Dendritic cell treated with granulocyte-macrophage colony-stimulating factor and Interleukin-4, amounts not matched to agents 40 ng/mL and 50 ng/mL, for 4 days (primary cell): Measurements from ENCODE around the gene SLC30A9.

Experiments
- H3K27ac Mint-ChIP-seq: one replicate; pipeline ENCODE4 v1.8.0; 2022; ENCODE audit warnings: mild to moderate bottlenecking, mixed read lengths
- H3K27me3 Mint-ChIP-seq: one replicate; pipeline ENCODE4 v1.8.0; 2022; ENCODE audit warnings: mild to moderate bottlenecking, mixed read lengths
- H3K36me3 Mint-ChIP-seq: one replicate; pipeline ENCODE4 v1.8.0; 2022; ENCODE audit warnings: low read depth, mixed read lengths
- H3K4me1 Mint-ChIP-seq: one replicate; pipeline ENCODE4 v1.8.0; 2022; ENCODE audit warnings: low read depth, mixed read lengths
- H3K4me3 Mint-ChIP-seq: one replicate; pipeline ENCODE4 v1.8.0; 2022; ENCODE audit warnings: mild to moderate bottlenecking, moderate library complexity, mixed read lengths
- H3K9me3 Mint-ChIP-seq: one replicate; pipeline ENCODE4 v1.8.0; 2022; ENCODE audit warnings: mixed read lengths
- intact Hi-C: fragments of 100-400 bp; cut with micrococcal nuclease; formaldehyde crosslinking; loops from one replicate; pipeline ENCODE4 v1.15.0; 2022

Gene SLC30A9

GRCh38 chr4:42066402-42066801 lies 76.1 kb downstream of the SLC30A9 start:
- Mint-ChIP-seq H3K27ac (no peak overlapping the region), H3K4me3 (no peak overlapping the region), H3K27me3 (no peaks in the 10 kb centered on the region), H3K4me1 (no peaks in the 10 kb centered on the region), H3K9me3 (no peaks in the 10 kb centered on the region), H3K36me3 (peaks cover 55% of the 10 kb centered on the region)
- intact Hi-C loops: no loop called here

GRCh38 chr4:42067264-42067663 lies 76.9 kb downstream of the SLC30A9 start:
- H3K27me3 Mint-ChIP-seq: no peaks in the 10 kb centered on the region
- H3K36me3 Mint-ChIP-seq: peaks cover 58% of the 10 kb centered on the region
- no peaks in the 10 kb centered on the region for H3K9me3 Mint-ChIP-seq
- intact Hi-C loops: no loop called here
- no peaks in the 10 kb centered on the region for H3K4me1 Mint-ChIP-seq
- H3K4me3 Mint-ChIP-seq: no peak overlapping the region
- no peak overlapping the region for H3K27ac Mint-ChIP-seq

GRCh38 chr4:42070463-42070862 lies 80.1 kb downstream of the SLC30A9 start:
- no peaks in the 10 kb centered on the region for H3K4me1 Mint-ChIP-seq
- H3K36me3 Mint-ChIP-seq: peaks cover 48% of the 10 kb centered on the region
- H3K4me3 Mint-ChIP-seq: no peak overlapping the region
- intact Hi-C loops: no loop called here
- H3K27me3 Mint-ChIP-seq: no peaks in the 10 kb centered on the region
- H3K27ac Mint-ChIP-seq: no peak overlapping the region
- H3K9me3 Mint-ChIP-seq: no peaks in the 10 kb centered on the region

- H3K27ac Mint-ChIP-seq: no peak overlapping the region
- H3K9me3 Mint-ChIP-seq: no peaks in the 10 kb centered on the region
- peaks cover 47% of the 10 kb centered on the region for H3K36me3 Mint-ChIP-seq
- intact Hi-C loops: no loop called here
- H3K4me3 Mint-ChIP-seq: no peak overlapping the region
- no peaks in the 10 kb centered on the region for H3K27me3 Mint-ChIP-seq
- no peaks in the 10 kb centered on the region for H3K4me1 Mint-ChIP-seq
These were observed 84.0 kb downstream of the SLC30A9 start for GRCh38 chr4:42074294-42074693.

GRCh38 chr4:42078184-42078801 lies 88.0 kb downstream of the SLC30A9 start:
- H3K4me1 Mint-ChIP-seq: no peaks in the 10 kb centered on the region
- no peak overlapping the region for H3K27ac Mint-ChIP-seq
- intact Hi-C loops: no loop called here
- H3K36me3 Mint-ChIP-seq: peaks cover 31% of the 10 kb centered on the region
- H3K4me3 Mint-ChIP-seq: no peak overlapping the region
- no peaks in the 10 kb centered on the region for H3K9me3 Mint-ChIP-seq
- no peaks in the 10 kb centered on the region for H3K27me3 Mint-ChIP-seq

- H3K9me3 Mint-ChIP-seq: no peaks in the 10 kb centered on the region
- H3K36me3 Mint-ChIP-seq: peaks cover 40% of the 10 kb centered on the region
- H3K27ac Mint-ChIP-seq: no peak overlapping the region
- no peaks in the 10 kb centered on the region for H3K27me3 Mint-ChIP-seq
- no peaks in the 10 kb centered on the region for H3K4me1 Mint-ChIP-seq
- intact Hi-C loops: no loop called here
- H3K4me3 Mint-ChIP-seq: no peak overlapping the region
These were observed 90.0 kb downstream of the SLC30A9 start for GRCh38 chr4:42080306-42080705.

- intact Hi-C loops: no loop called here
- Mint-ChIP-seq H3K4me1 (peaks cover 5% of the 10 kb centered on the region), H3K4me3 (no peak overlapping the region), H3K27me3 (no peaks in the 10 kb centered on the region), H3K27ac (no peak overlapping the region), H3K9me3 (no peaks in the 10 kb centered on the region), H3K36me3 (peaks cover 52% of the 10 kb centered on the region)
These were observed 93.5 kb downstream of the SLC30A9 start for GRCh38 chr4:42083816-42084215.

- Mint-ChIP-seq H3K27me3 (no peaks in the 10 kb centered on the region), H3K4me1 (peaks cover 5% of the 10 kb centered on the region), H3K9me3 (no peaks in the 10 kb centered on the region), H3K36me3 (peaks cover 51% of the 10 kb centered on the region), H3K4me3 (no peak overlapping the region), H3K27ac (no peak overlapping the region)
- intact Hi-C loops: no loop called here
These were observed 98.1 kb downstream of the SLC30A9 start for GRCh38 chr4:42088386-42088785.

GRCh38 chr4:42101446-42101975 lies 111.2 kb downstream of the SLC30A9 start:
- H3K4me3 Mint-ChIP-seq: no peak overlapping the region
- H3K4me1 Mint-ChIP-seq: no peaks in the 10 kb centered on the region
- intact Hi-C loops: no loop called here
- H3K9me3 Mint-ChIP-seq: peaks cover 7% of the 10 kb centered on the region
- H3K36me3 Mint-ChIP-seq: no peaks in the 10 kb centered on the region
- H3K27ac Mint-ChIP-seq: no peak overlapping the region
- no peaks in the 10 kb centered on the region for H3K27me3 Mint-ChIP-seq

- intact Hi-C loops: no loop called here
- H3K4me3 Mint-ChIP-seq: no peak overlapping the region
- no peak overlapping the region for H3K27ac Mint-ChIP-seq
- no peaks in the 10 kb centered on the region for H3K36me3 Mint-ChIP-seq
- H3K27me3 Mint-ChIP-seq: no peaks in the 10 kb centered on the region
- H3K4me1 Mint-ChIP-seq: no peaks in the 10 kb centered on the region
- H3K9me3 Mint-ChIP-seq: peaks cover 7% of the 10 kb centered on the region
These were observed 114.2 kb downstream of the SLC30A9 start for GRCh38 chr4:42104521-42104920.

GRCh38 chr4:42112846-42113245 lies 122.5 kb downstream of the SLC30A9 start:
- no peak overlapping the region for H3K4me3 Mint-ChIP-seq
- no peaks in the 10 kb centered on the region for H3K27me3 Mint-ChIP-seq
- intact Hi-C loops: no loop called here
- H3K9me3 Mint-ChIP-seq: no peaks in the 10 kb centered on the region
- no peaks in the 10 kb centered on the region for H3K4me1 Mint-ChIP-seq
- no peak overlapping the region for H3K27ac Mint-ChIP-seq
- H3K36me3 Mint-ChIP-seq: no peaks in the 10 kb centered on the region

- H3K4me3 Mint-ChIP-seq: no peak overlapping the region
- no peaks in the 10 kb centered on the region for H3K4me1 Mint-ChIP-seq
- intact Hi-C loops: no loop called here
- H3K27me3 Mint-ChIP-seq: no peaks in the 10 kb centered on the region
- no peak overlapping the region for H3K27ac Mint-ChIP-seq
- no peaks in the 10 kb centered on the region for H3K36me3 Mint-ChIP-seq
- no peaks in the 10 kb centered on the region for H3K9me3 Mint-ChIP-seq
These were observed 129.6 kb downstream of the SLC30A9 start for GRCh38 chr4:42119886-42120285.

GRCh38 chr4:42122237-42122636 lies 131.9 kb downstream of the SLC30A9 start:
- no peaks in the 10 kb centered on the region for H3K9me3 Mint-ChIP-seq
- H3K36me3 Mint-ChIP-seq: no peaks in the 10 kb centered on the region
- no peaks in the 10 kb centered on the region for H3K27me3 Mint-ChIP-seq
- no peak overlapping the region for H3K4me3 Mint-ChIP-seq
- H3K4me1 Mint-ChIP-seq: no peaks in the 10 kb centered on the region
- no peak overlapping the region for H3K27ac Mint-ChIP-seq
- intact Hi-C loops: no loop called here

GRCh38 chr4:42123071-42123644 lies 132.8 kb downstream of the SLC30A9 start:
- intact Hi-C loops: no loop called here
- Mint-ChIP-seq H3K9me3 (no peaks in the 10 kb centered on the region), H3K4me1 (no peaks in the 10 kb centered on the region)

GRCh38 chr4:42132099-42132498 lies 141.8 kb downstream of the SLC30A9 start:
- H3K9me3 Mint-ChIP-seq: peaks cover 8% of the 10 kb centered on the region
- intact Hi-C loops: no loop called here
- H3K27ac Mint-ChIP-seq: no peak overlapping the region
- H3K4me3 Mint-ChIP-seq: no peak overlapping the region
- no peaks in the 10 kb centered on the region for H3K27me3 Mint-ChIP-seq
- no peaks in the 10 kb centered on the region for H3K36me3 Mint-ChIP-seq
- no peaks in the 10 kb centered on the region for H3K4me1 Mint-ChIP-seq

More at GRCh38 chr4:42123071-42123644, 132.8 kb downstream of the SLC30A9 start:
- Mint-ChIP-seq H3K36me3 (no peaks in the 10 kb centered on the region), H3K27me3 (no peaks in the 10 kb centered on the region), H3K27ac (no peak overlapping the region), H3K4me3 (no peak overlapping the region)
